Prostate gland (tissue), 1 donor: ENCODE measurements around the gene SLC38A10.

Experiments used
- POLR2A ChIP-seq: fragments of 450-650 bp; IDR thresholded peaks from one replicate; pipeline ENCODE4 v1.6.1; 2016; ENCODE audit warnings: antibody characterized with exemption, mild to moderate bottlenecking
- POLR2AphosphoS5 ChIP-seq: sonication (generic); formaldehyde crosslinking; IDR thresholded peaks from one replicate; pipeline ENCODE4 v1.6.1; 2017; ENCODE audit warnings: antibody characterized with exemption

- no peak for TF ChIP-seq POLR2A
- TF ChIP-seq POLR2AphosphoS5: no peak
Observed at GRCh38 chr17:81239714-81240555, 55.2 kb downstream of the SLC38A10 start.
